Hippocampal formation (tissue), 2 donors: Measurements from ENCODE around the gene SNX1.
"Not testable (repeated sequence)": the region's sequence is repeated elsewhere in the genome, so short reads cannot be mapped to it uniquely, and the experiment has no call there.

ENCODE experiments used
- DNase-seq, 2 donors: peaks; one replicate each; lab custom pipeline; 2025; lab: John Stamatoyannopoulos, UW

SNX1 gene

GRCh38 chr15:64073496-64073895 lies 22.3 kb upstream of the SNX1 start:
- not testable (repeated sequence) for DNase-seq

GRCh38 chr15:64082757-64083156 lies 13.0 kb upstream of the SNX1 start:
- no peak for DNase-seq

- no peak for DNase-seq
Measured at GRCh38 chr15:64089543-64090280, 6.1 kb upstream of the SNX1 start.

DNA sequence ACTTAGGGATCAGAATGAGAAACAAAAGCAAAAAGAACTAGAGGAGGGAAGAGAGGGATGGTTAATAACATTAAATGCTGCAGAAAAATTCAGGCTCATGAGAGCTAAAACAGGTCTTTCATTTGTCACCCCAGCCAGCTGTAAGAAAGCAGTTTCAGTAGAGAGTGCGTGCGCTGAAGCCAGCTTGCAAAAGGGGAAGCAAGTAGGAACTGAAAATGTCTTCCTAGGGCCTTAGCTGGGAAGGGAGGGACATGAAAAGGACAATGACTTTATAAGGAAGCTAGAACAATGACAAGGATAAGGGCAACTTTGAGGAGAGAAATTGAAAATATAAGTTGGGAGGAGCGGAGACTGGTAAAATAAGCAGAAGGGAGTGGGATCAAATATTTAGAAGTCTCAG lies 5.3 kb upstream of the SNX1 start:
- DNase-seq = no peak

DNA sequence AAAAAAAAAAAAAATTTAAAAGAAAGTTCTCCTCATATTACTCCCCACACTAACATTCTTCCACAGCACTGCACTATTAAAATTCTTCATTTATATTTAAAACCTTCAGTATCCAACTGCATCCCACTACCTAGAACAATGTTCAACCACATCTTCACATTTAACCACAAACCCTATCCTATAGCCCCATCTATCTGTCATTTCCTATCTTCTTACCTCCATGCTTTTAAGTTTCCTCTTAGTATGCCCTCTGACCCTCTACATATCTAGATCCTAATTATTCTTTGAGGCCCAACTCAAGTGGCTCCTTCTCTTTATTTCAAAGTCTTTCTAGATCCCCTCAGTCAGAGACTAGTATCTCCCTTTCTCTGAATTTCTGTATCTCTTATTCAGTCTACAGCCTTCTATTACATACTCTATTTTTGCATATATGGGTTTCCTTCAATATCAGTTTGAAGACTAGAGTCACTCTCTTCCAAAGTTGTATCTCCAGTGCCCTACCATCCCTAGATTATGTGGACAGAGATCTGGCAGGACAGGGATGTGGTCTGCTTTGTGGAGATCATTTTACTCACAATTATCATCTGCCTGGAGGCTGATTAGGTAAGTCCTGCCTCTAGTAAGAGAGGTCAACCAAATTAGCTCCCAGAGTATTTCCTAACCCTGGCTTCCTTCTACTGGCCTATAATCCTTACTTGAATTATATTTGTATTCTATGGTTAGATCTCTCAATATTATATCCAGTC lies 3.5 kb upstream of the SNX1 start:
- no peak for DNase-seq

DNA sequence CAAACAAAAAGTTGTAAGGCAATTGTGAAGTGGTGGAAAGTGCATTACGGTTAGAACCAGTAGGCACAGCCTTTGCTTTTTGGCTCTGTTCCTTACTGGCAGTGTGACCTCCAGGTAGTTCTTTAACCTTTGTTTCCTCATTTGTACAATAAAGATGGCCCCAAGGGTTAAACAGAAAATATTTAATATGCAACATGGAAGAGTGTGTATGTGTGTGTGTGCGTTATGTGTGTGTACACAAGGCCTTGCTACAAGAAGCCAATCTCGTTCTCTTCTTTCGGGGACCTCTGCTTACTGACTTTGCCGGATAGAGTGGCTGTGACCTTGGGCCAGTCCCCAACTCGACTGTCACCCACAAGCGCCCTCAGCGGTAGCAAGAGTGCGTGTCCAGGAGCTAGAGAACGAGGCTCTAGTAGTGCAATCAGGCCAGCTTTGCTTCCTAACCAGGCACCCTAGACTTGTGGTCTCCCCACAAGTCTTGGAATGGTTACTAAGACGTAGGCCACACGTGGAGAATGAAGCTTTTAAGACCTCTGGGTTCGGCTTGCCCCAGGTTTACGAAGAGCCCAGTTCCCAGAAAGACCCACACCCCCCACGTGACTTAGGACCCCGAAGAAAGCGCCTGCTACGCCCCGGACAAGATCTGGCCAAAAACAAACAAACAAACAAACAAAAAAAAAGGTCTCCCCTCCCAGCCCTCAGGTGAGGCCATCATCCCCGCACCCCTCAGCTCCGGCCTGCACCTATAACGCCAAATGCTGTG lies 2.7 kb upstream of the SNX1 start:
- DNase-seq = peak in 1 of 2 donors; percentile 22

GRCh38 chr15:64093627-64094417 lies 2.0 kb upstream of the SNX1 start, which contains the start of gene CIAO2A:
Gene CIAO2A, minus strand, starts transcription at chr15:64093838. Its CDS starts 70 bp downstream, at chr15:64093768.
- peak; percentile 92 to 98 for DNase-seq

DNA sequence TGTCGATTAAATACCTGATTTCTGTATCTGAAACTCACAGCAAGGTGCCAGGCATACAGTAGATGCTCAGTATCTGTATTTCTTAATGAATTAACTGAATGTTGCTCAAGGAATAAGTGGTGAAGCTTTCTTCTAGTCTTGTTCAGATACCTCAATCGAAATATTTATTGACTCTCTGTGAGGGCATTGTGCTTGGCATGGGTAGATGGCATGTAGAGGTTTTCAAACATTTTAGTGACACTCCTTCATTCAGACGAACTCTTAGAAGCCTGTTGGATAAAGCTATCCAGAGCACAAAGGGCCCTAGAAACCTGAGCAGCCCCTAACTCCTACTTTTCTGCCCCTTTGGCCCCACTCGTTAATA lies 369 bp upstream of the SNX1 start:
- DNase-seq = no peak

DNA sequence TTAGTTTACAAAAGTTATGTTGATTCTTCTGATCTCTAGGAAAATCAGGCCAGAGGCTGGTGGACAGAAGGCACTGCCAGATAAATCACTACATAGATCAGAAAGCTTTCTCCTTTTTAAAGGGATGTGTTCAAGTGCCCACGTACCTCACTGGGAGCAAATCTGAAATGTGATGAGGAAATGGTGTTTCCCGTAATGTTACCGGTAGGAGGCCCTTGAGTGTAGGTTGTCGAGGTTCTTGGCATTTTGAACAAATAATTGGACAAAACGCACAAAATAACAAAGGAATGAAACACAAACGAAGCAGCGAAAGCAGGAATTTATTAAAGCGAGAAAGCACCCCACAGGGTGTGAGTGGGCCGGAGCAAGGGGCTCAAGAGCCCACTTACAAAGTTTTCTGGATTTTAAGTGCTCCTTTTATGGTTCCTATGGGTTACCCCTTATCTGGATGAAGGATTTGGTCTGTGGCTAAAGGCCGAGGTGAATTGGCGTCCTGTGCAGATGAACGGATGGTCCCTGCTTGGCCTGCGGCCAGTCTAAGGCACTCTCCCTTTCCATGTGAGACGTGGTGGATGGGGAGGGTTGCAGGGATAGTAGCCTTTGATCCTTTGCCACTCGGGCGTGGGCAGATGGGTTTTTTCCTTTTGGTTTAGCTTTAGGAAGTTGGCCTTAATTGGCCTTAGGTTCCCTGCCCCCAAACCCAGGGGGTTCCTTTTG lies 1.0 kb downstream of the SNX1 start:
- no peak for DNase-seq

GRCh38 chr15:64099379-64099778 lies 3.6 kb downstream of the SNX1 start:
- no peak for DNase-seq

GRCh38 chr15:64100958-64101357 lies 5.2 kb downstream of the SNX1 start:
- DNase-seq = no peak

DNA sequence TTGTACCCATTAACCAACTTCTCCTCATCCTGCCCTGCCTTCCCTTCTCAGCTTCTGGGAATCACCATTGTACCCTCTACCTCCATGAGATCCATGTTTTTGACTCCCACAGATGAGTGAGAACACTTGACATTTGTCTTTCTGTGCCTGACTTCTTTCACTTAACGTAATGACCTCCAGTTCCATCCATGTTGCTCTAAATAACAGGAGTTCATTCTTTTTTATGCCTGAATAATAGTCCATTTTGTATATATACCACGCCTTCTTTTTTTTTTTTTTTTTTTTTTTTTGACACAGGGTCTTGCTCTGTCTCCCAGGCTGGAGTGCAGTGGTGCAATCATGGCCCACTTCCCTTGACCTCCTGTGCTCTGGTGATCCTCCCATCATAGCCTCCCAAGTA lies 6.7 kb downstream of the SNX1 start:
- no peak for DNase-seq

- DNase-seq = no peak
Measured at GRCh38 chr15:64105113-64105704, 9.4 kb downstream of the SNX1 start.

DNA sequence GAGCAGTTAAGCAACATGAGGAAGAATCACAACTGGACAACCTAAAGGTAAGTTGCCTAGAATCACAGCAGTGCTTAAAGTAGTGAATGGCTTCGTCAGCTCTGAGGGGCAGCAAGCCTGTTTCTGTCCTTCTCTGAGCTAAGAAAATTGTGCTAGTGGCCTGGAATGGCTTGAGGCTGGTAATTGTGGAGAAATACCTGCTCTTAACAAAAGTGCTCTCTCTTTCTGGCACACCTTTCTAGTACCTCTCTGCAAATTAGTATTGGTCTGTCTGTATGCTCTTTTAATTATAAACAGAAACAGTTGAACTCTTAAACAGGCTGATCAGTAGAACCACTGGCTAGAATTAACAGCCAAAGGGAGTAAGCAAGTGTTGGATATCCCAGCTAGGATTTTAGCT lies 11.6 kb downstream of the SNX1 start:
- no peak for DNase-seq

DNA sequence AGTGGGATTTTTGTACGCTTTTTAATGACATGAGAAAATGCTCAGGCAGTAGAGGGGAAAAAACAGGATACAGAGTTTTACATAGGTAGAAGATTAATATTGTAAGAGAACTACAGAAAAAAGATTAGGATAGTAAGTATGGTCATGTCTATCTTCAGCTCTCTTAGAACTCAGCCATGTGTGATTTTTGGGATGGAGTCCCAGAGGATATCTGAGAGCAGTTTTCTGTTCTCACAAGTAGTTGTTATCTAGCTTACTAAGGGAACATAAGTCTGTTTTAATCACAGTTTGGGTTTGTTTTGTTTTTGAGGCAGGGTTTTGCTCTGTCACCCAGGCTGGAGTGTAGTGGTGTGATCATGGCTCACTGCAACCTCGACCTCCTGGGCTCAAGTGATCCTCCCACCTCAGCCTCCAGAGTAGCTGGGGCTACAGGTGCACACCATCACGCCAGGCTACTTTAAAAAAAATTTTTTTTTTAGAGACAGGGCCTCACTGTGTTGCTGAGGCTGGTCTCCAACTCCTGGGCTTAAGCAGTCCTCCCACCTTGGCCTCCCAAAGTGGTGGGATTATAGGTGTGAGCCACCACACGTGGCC lies 14.4 kb downstream of the SNX1 start:
- DNase-seq = not testable (repeated sequence)

DNA sequence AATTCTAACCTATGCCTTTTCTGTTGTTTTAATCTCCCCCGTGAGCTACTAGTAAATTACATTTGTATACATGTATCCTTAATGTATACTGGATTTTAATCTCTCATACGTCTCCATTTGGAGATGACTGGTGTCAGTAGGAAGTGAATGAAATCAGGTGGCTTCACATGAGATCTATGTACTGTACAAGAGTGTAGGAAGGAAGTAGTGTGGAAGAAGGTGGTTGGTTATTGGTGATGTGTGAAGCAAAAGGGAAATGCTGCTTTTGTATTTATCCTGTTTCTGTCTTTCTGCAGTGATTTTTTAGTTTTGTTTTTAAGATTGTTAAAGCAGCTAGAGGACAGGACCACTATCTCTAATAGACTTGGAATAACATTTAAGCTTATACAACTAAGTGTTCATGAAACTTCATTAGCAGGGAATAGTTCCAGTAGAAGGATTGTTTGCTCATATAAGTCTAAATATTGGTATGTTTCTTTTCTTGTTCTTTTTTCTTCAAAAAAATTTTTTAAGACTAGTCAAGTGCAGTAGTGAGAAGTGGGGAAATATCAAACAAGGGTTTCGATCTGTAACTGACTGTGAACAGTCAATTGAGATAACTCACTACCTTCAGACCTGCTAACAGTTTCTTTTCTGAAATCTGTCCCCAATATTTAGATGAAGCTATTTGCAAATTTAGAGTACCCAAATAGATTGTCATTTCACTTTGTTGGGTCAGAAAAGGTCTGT lies 15.3 kb downstream of the SNX1 start:
- no peak for DNase-seq

DNA sequence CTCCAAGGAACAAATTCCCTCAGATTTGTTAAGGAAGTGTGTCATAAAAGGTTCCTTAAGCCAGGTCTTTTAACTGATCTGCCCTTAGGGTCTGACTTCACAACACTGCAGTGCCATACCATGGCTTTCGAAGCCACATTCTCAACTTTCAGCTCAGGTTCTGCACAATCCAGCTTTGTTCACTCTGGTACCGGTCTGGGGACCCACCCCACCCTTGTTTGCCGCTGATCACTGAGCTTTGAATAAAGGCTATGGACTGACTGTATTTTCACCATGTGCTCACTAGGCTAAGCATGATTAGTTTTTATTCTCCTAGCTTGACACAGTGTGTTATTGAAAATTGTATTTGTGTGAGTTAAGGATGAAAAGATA lies 15.9 kb downstream of the SNX1 start:
- no peak for DNase-seq

- no peak for DNase-seq
Measured at GRCh38 chr15:64112073-64112772, 16.4 kb downstream of the SNX1 start.

- DNase-seq = no peak
Measured at GRCh38 chr15:64112904-64113303, 17.1 kb downstream of the SNX1 start.
